ENCODE data around the gene GASK1B. TPM values are rescaled to one million over a fixed set of nuclear protein-coding genes. Genes with fewer than 3 reads are reported as not detected.

Gene GASK1B
- total and polyA plus RNA-seq, 2 donors (not counting 3 experiments of a cell fraction or from before 2014, with no cell fraction given) = 160 to 235 TPM

DNA sequence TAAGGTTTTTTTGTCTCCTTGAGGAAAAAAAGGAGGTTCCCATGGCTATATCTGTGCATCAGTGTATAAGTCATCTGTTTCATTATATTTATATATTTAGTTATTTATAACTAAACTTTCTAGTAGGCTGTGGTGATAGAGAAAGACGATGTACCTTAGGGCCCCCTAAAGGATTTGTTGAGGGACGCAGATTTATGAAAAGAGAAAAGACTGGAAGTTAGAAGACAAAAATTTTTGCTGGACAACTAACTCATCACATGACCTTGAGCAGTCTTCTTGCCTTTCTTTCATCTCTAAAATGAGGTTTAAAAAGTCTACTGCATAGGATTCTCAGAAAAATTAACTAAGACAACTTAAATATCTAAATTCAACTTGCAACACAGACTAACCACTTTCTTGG lies 6.1 kb downstream of the GASK1B start:
- H3K27ac ChIP-seq (ENCODE audit: insufficient read depth, low read depth, low read length) = peak overlapping the region; percentile 18
- peaks cover 91% of the 10 kb centered on the region for H3K79me2 ChIP-seq (ENCODE audit: control insufficient read depth, insufficient read depth, low read length)
- peak overlapping the region in 2 of 3 experiments; percentile 53 to 94 for H3K4me3 ChIP-seq (replicated peaks in 1 of 3; ENCODE audit: insufficient read depth in 1 of 3, low read depth in 1 of 3, low read length in 3 of 3)
- H4K20me1 ChIP-seq (replicated peaks; ENCODE audit: control insufficient read depth, extremely low read depth, insufficient read depth, low read length) = no peaks in the 10 kb centered on the region
- H3K9me1 ChIP-seq (replicated peaks; ENCODE audit: control insufficient read depth, extremely low read depth, insufficient read depth, low read length) = no peaks in the 10 kb centered on the region
- intact Hi-C loops (cut with micrococcal nuclease) (no loop called here), dilution Hi-C loops (cut with MboI; ENCODE audit: extremely low pct_ligation_motif_present, low sequenced_read_pairs) (loop anchor here (25.0 kb wide), 1 partner anchor 154 kb away; no protein-coding TSS in a partner anchor)
- ChIA-PET CTCF (interaction anchor here (0.9 kb wide), 1 partner anchor 166 kb away, joined by 3 read pairs; no protein-coding TSS in a partner anchor), POLR2A (no interaction called here)
- DNase-seq (ENCODE audit: low read depth, low spot score) (peak; percentile 71), FAIRE-seq (no peak)
- TF ChIP-seq POLR2A (IDR thresholded peaks at IDR 0.05; ENCODE audit: low read depth, low read length) (no peak), EZH2 (IDR thresholded peaks at IDR 0.05; ENCODE audit: borderline replicate concordance, low read depth, low read length, severe bottlenecking) (no peak), FOS (IDR thresholded peaks at IDR 0.05; ENCODE audit: borderline replicate concordance, insufficient read depth, low read length) (no peak), JUN (IDR thresholded peaks at IDR 0.05; ENCODE audit: borderline replicate concordance, insufficient read depth, insufficient read length, low read depth) (no peak), POLR2AphosphoS5 (IDR thresholded peaks at IDR 0.05; ENCODE audit: insufficient read depth, low read depth, low read length) (no peak), GATA2 (IDR thresholded peaks at IDR 0.05; ENCODE audit: insufficient read depth, insufficient read length, low read depth, low read length) (no peak), MYC (IDR thresholded peaks at IDR 0.05; ENCODE audit: low read depth, low read length) (no peak)
- TF ChIP-seq, protein P1, sequence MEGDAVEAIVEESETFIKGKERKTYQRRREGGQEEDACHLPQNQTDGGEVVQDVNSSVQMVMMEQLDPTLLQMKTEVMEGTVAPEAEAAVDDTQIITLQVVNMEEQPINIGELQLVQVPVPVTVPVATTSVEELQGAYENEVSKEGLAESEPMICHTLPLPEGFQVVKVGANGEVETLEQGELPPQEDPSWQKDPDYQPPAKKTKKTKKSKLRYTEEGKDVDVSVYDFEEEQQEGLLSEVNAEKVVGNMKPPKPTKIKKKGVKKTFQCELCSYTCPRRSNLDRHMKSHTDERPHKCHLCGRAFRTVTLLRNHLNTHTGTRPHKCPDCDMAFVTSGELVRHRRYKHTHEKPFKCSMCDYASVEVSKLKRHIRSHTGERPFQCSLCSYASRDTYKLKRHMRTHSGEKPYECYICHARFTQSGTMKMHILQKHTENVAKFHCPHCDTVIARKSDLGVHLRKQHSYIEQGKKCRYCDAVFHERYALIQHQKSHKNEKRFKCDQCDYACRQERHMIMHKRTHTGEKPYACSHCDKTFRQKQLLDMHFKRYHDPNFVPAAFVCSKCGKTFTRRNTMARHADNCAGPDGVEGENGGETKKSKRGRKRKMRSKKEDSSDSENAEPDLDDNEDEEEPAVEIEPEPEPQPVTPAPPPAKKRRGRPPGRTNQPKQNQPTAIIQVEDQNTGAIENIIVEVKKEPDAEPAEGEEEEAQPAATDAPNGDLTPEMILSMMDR (IDR thresholded peaks at IDR 0.05; ENCODE audit: extremely low read depth in 1 of 2, insufficient read depth in 1 of 2, low read depth in 1 of 2, low read length in 2 of 2) = no peak
- TF ChIP-seq, protein P2, sequence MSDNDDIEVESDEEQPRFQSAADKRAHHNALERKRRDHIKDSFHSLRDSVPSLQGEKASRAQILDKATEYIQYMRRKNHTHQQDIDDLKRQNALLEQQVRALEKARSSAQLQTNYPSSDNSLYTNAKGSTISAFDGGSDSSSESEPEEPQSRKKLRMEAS (IDR thresholded peaks at IDR 0.05; ENCODE audit: insufficient read depth, insufficient read length) = no peak
- H3K36me3 ChIP-seq (ENCODE audit: control insufficient read depth in 2 of 2, extremely low read depth in 1 of 2, insufficient read depth in 2 of 2, low read length in 2 of 2) = peaks cover 0 to 7% of the 10 kb centered on the region in 2 experiments
- H3K9me3 ChIP-seq (replicated peaks; ENCODE audit: control insufficient read depth, insufficient read depth, low read length) = no peaks in the 10 kb centered on the region
- H3K9ac ChIP-seq (replicated peaks; ENCODE audit: extremely low read depth, insufficient read depth, low read length) = peak overlapping the region; percentile 82
- H3K4me2 ChIP-seq (ENCODE audit: insufficient read depth, low read length) = peak overlapping the region; percentile 92
- no peaks in the 10 kb centered on the region for H3K27me3 ChIP-seq (ENCODE audit: control insufficient read depth in 2 of 2, insufficient read depth in 2 of 2, low read length in 2 of 2)
- no peak overlapping the region for H2AFZ ChIP-seq (ENCODE audit: low read depth, low read length)
- H3K4me1 ChIP-seq (ENCODE audit: control insufficient read depth, extremely low read depth, insufficient read depth, low read length) = peaks cover 58% of the 10 kb centered on the region
- no TSS peak for BruUV-seq (replicated peaks)
